Activated T-helper 17 cell treated with anti-CD3 and anti-CD28 coated beads, Interleukin-2, amount 50 U/mL, for 72 hours (primary cell): Measurements from ENCODE around the gene LIN7B. TPM values are rescaled to one million over a fixed set of nuclear protein-coding genes. Genes with fewer than 3 reads are reported as not detected.
"Not testable (repeated sequence)": the region's sequence is repeated elsewhere in the genome, so short reads cannot be mapped to it uniquely, and the experiment has no call there.

ENCODE experiments used
- ATAC-seq: fragments of 150-1000 bp; cut with Tn5 transposase; replicated peaks from 2 replicates; pipeline ENCODE4 v1.10.0; 2021; ENCODE audit warnings: mild to moderate bottlenecking, moderate library complexity
- H3K27ac Mint-ChIP-seq: one replicate; pipeline ENCODE4 v1.8.0; 2022; ENCODE audit warnings: mixed read lengths
- H3K27me3 Mint-ChIP-seq: one replicate; pipeline ENCODE4 v1.8.0; 2022; ENCODE audit warnings: mixed read lengths
- H3K36me3 Mint-ChIP-seq: one replicate; pipeline ENCODE4 v1.8.0; 2022; ENCODE audit warnings: low read depth, mild to moderate bottlenecking, mixed read lengths
- H3K4me1 Mint-ChIP-seq: one replicate; pipeline ENCODE4 v1.8.0; 2022; ENCODE audit warnings: mixed read lengths
- H3K4me3 Mint-ChIP-seq: one replicate; pipeline ENCODE4 v1.8.0; 2022; ENCODE audit warnings: mild to moderate bottlenecking, mixed read lengths
- H3K9me3 Mint-ChIP-seq: one replicate; pipeline ENCODE4 v1.8.0; 2022; ENCODE audit warnings: mixed read lengths
- total RNA-seq, 2 donors: library from RNA; stranded (reverse); gene quantifications; one replicate each; pipeline ENCODE4 v1.2.3, GENCODE V29; 2022

Gene LIN7B
- total RNA-seq, 2 donors from 2014 or later: 4.1 to 4.7 TPM

DNA sequence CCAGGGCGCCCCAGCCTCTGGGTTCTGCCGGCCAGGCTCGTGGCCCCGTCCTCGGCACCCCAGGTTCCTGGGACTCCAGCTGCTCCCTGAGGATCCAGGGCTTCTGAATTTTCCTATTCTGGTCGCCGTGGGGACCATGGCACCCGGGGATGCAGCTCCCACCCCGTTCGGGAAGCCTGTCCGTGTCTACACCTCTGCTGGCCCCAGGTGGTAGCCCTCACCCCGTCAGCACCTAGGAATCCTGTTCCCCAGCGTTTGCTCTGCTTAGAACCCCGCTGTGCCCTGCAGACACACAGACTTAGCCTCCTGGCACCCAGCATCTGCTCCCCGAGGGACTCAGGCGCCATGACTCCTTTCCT is 6.1 kb downstream of the LIN7B start:
- no peak for ATAC-seq
- no peaks in the 10 kb centered on the region for H3K9me3 Mint-ChIP-seq
- H3K27me3 Mint-ChIP-seq: peaks cover 5% of the 10 kb centered on the region
- H3K4me1 Mint-ChIP-seq: peaks cover 16% of the 10 kb centered on the region
- H3K36me3 Mint-ChIP-seq: no peaks in the 10 kb centered on the region
- H3K4me3 Mint-ChIP-seq: peak overlapping the region; percentile 87
- H3K27ac Mint-ChIP-seq: no peak overlapping the region

DNA sequence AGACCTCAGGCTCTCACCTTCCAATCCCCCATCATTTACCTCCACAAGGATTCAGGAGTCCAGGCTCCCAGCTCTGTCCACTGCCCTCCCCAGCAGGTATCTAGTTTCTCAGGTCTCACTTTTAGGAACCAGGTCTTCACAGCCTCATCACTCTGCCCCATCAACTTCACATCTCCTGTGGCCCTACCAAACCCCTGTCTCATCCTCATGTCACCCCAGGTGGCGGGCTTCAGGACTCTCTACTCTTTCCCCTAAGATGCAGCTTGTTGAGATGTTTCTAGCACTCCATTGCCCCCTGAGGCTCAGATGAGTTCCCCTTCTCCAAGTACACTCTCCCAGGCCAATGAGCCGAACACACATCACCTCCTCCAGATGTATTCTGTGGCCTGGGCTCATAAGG is 6.7 kb downstream of the LIN7B start:
- H3K4me1 Mint-ChIP-seq: peaks cover 16% of the 10 kb centered on the region
- H3K9me3 Mint-ChIP-seq: no peaks in the 10 kb centered on the region
- no peak overlapping the region for H3K27ac Mint-ChIP-seq
- no peaks in the 10 kb centered on the region for H3K36me3 Mint-ChIP-seq
- peaks cover 5% of the 10 kb centered on the region for H3K27me3 Mint-ChIP-seq
- H3K4me3 Mint-ChIP-seq: peak overlapping the region; percentile 87
- no peak for ATAC-seq

DNA sequence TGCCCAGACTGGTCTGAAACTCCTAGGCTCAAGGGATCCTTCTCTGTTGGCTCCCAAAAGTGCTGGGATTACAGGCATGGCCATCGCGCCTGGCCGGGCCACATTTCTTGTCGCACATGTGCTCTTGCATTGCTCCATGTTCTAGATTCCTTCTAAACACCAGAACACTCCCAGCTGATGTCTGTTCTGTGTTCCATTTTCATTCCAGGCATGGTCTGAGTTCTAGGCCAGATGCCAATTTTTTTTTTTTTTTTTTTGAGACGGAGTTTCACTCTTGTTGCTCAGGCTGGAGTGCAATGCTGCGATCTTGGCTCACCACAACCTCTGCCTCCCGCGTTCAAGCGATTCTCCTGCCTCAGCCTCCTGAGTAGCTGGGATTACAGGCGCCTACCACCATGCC is 7.7 kb downstream of the LIN7B start:
- not testable (repeated sequence) for H3K27ac Mint-ChIP-seq, H3K4me3 Mint-ChIP-seq, H3K9me3 Mint-ChIP-seq, ATAC-seq, H3K27me3 Mint-ChIP-seq, H3K36me3 Mint-ChIP-seq
- H3K4me1 Mint-ChIP-seq: peaks cover 16% of the 10 kb centered on the region

DNA sequence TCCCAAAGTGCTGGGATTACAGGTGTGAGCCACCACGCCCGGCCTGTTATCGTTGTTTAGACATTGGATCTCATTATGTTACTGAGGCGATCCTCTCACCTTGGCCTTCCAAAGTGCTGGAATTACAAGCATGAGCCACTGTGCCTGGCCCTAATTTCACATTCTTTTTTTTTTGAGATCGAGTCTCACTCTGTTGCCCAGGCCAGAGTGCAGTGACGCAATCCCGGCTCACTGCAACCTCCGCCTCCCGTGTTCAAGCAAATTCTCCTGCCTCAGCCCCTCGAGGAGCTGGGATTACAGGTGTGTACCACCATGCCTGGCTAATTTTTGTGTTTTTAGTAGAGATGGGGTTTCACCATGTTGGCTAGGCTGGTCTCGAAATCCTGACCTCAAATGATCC is 9.1 kb downstream of the LIN7B start:
- ATAC-seq, H3K27me3 Mint-ChIP-seq, H3K27ac Mint-ChIP-seq, H3K4me3 Mint-ChIP-seq, H3K9me3 Mint-ChIP-seq, H3K36me3 Mint-ChIP-seq: not testable (repeated sequence)
- H3K4me1 Mint-ChIP-seq: peaks cover 10% of the 10 kb centered on the region

DNA sequence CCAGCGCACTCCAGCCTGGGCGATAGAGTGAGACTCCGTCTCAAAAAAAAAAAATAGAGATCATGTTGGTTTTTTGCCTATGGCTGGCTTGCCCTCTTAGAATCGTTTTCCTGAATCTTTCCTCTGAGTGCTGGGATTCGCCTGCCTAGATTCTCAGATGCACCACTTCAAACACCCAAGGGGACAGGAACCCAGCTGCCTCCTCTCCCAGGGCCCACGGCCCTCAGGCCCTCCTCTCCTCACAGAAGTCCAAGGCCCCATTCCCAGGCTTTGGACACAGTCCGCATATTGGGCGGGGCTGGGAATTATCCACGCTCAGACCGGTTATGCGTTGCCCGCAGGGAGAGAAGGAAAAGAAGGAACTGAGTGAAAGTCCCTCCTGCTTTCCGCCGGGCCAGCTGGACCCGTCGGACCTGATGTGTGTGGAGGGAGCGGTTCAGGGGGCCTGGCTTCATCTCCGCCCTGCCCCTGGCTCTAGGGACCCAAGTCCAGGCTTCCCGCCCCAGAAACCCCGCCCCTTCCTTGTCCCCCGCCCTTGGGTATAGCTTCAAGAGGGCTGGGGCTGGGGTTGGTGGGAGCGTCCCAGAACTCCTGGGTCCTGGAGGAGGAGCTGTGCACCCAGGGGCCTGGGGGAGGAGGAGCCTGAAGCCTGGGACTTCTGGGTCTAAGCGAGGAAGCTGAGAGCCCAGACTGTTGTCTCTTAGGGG is 11.0 kb downstream of the LIN7B start:
- no peak for ATAC-seq
- Mint-ChIP-seq H3K4me3 (no peak overlapping the region), H3K27ac (no peak overlapping the region), H3K36me3 (no peaks in the 10 kb centered on the region), H3K9me3 (no peaks in the 10 kb centered on the region), H3K27me3 (peaks cover 5% of the 10 kb centered on the region), H3K4me1 (peaks cover 15% of the 10 kb centered on the region)

DNA sequence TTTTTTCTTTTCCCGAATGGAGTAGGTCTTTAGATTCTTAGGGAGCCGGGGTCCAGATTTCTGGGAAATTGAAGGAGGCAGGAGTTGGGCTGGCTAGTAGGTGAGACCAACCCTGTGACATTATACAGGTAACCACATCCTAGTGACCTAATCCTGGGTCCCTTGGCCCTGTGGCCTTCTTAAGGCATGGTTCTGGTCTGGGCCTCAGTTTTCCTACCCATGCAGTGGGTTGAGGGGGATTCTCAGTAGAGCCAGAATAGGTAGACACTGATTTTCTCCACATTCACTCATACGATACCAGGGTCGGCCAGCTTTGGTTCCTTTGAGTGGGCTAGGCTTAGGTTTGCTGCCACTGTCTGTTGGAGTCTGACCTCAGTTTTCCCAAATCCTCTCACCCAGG is 12.4 kb downstream of the LIN7B start:
- peaks cover 7% of the 10 kb centered on the region for H3K4me1 Mint-ChIP-seq
- H3K4me3 Mint-ChIP-seq: peak overlapping the region; percentile 25
- no peak for ATAC-seq
- H3K36me3 Mint-ChIP-seq: no peaks in the 10 kb centered on the region
- H3K27ac Mint-ChIP-seq: no peak overlapping the region
- no peaks in the 10 kb centered on the region for H3K27me3 Mint-ChIP-seq
- H3K9me3 Mint-ChIP-seq: no peaks in the 10 kb centered on the region

DNA sequence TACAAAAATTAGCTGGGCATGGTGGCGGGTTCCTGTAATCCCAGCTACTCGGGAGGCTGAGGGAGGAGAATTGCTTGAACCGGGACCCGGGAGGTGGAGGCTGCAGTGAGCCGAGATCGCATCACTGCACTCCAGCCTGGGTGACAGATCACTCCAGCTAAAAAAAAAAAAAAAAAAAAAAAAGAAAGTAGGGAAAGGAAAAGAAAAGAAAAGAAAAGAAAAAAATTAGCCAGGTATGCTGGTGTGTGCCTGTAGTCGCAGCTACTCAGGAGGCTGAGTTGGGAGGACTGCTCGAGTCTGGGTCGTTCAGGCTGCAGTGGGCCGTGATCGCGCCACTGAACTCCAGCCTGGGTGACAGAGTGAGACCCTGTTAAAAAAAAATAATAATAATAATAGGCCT is 13.1 kb downstream of the LIN7B start:
- not testable (repeated sequence) for H3K27ac Mint-ChIP-seq, H3K9me3 Mint-ChIP-seq
- peak overlapping the region; percentile 74 for H3K4me3 Mint-ChIP-seq

DNA sequence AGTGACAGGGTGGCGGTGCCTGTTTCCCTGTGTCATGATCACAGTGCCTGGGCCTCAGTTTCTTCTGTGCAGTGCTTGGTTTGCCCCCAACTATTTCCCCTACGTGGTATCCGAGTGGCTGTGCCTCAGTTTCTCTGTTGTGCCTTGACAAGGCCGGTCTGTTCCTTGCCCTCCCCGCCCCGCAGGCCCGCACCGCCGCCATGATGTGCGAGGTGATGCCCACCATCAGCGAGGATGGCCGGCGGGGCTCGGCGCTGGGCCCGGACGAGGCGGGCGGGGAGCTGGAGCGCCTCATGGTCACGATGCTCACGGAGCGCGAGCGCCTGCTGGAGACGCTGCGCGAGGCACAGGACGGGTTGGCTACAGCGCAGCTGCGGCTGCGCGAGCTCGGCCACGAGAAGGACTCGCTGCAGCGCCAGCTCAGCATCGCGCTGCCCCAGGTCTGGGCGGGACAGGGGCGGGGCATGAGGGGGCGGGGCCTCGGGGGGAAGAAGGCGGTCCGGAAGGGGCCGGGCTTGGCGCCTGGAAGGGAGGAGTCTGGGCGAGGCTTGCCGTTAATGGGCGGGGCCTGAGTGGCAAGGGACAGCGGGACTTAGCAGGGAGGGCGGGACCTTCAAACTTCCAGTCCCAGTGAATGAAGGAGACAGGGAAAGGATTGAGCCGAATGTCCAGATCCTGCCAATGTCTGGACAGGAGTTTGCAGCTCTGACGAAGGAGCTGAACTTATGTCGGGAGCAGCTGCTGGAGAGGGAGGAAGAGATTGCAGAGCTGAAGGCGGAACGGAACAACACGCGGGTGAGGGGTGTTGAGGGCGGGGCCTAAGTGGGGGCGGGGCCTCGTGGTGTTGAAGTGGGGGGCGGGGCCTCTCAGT is 13.7 kb downstream of the LIN7B start:
- peak; percentile 95 for ATAC-seq
- H3K4me1 Mint-ChIP-seq: peaks cover 7% of the 10 kb centered on the region
- no peaks in the 10 kb centered on the region for H3K36me3 Mint-ChIP-seq
- H3K27me3 Mint-ChIP-seq: no peaks in the 10 kb centered on the region
- H3K27ac Mint-ChIP-seq: no peak overlapping the region
- H3K4me3 Mint-ChIP-seq: peak overlapping the region; percentile 74
- no peaks in the 10 kb centered on the region for H3K9me3 Mint-ChIP-seq

More for the DNA sequence above, 13.1 kb downstream of the LIN7B start:
- not testable (repeated sequence) for H3K36me3 Mint-ChIP-seq, H3K27me3 Mint-ChIP-seq, ATAC-seq, H3K4me1 Mint-ChIP-seq

DNA sequence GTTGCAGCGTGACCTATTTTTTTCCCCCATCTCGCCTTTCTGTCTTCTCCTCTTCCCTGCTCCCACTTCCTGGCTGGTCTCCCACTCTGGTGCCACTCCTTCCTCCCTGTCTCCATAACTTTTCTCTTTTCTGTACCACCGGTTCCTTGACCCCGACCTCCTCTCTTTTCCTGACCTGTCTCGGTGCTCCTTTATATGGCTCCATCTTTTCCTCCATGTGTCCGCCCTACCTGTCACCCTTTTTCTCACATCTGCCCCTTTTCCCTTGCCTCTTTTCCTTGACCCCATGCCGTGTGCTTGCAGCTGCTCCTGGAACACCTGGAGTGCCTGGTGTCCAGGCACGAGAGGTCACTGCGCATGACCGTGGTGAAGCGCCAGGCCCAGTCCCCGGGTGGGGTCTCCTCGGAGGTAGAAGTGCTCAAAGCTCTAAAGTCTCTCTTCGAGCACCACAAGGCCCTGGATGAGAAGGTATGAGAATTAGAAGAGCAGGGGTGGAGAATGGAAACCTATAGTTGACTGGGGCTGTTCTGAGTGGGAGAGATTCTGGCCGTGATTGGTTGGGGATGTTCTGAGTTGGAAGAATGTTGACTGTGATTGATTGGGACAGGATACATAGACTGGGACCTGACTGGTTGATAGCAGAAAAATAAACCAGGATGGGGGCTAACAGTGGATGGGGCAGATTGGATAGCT is 14.5 kb downstream of the LIN7B start:
- Mint-ChIP-seq H3K27ac (no peak overlapping the region), H3K9me3 (no peaks in the 10 kb centered on the region), H3K36me3 (no peaks in the 10 kb centered on the region), H3K27me3 (no peaks in the 10 kb centered on the region), H3K4me1 (peaks cover 7% of the 10 kb centered on the region), H3K4me3 (peak overlapping the region; percentile 74)
- no peak for ATAC-seq

DNA sequence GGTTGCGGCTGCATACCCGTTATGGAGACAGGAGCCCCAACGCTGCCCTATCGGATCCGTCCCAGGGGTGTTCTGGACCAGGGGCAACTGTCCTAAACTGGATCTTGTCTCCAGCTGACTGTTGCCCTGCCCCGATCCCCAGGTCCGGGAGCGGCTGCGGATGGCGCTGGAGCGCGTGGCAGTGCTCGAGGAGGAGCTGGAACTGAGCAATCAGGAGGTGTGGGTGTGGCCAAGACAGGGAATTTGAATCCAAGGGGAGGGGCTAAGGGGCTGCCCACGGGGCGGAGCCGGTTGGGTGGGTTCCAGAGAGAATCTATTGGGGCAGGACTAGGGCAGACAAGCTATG is 15.0 kb downstream of the LIN7B start:
- Mint-ChIP-seq H3K9me3 (no peaks in the 10 kb centered on the region), H3K36me3 (no peaks in the 10 kb centered on the region), H3K27me3 (no peaks in the 10 kb centered on the region), H3K4me3 (peak overlapping the region; percentile 74), H3K4me1 (peaks cover 7% of the 10 kb centered on the region), H3K27ac (no peak overlapping the region)
- ATAC-seq: no peak

DNA sequence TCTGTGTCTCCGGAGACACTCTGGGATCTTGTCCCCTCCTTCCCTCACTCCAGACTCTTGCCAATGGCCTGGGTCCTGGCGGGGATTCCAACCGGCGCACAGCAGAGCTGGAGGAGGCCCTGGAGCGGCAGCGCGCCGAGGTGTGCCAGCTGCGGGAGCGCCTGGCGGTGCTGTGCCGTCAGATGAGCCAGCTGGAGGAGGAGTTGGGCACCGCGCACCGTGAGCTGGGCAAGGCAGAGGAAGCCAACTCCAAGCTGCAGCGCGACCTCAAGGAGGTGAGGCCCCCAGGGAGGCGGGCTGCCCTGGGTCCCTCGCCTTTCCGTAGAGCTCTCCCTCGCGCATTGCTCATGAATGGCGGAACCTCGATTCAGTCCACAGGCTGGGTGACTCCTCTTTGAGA is 16.2 kb downstream of the LIN7B start:
- H3K4me1 Mint-ChIP-seq: peaks cover 7% of the 10 kb centered on the region
- H3K9me3 Mint-ChIP-seq: no peaks in the 10 kb centered on the region
- H3K36me3 Mint-ChIP-seq: no peaks in the 10 kb centered on the region
- H3K27ac Mint-ChIP-seq: no peak overlapping the region
- no peak overlapping the region for H3K4me3 Mint-ChIP-seq
- no peak for ATAC-seq
- no peaks in the 10 kb centered on the region for H3K27me3 Mint-ChIP-seq

DNA sequence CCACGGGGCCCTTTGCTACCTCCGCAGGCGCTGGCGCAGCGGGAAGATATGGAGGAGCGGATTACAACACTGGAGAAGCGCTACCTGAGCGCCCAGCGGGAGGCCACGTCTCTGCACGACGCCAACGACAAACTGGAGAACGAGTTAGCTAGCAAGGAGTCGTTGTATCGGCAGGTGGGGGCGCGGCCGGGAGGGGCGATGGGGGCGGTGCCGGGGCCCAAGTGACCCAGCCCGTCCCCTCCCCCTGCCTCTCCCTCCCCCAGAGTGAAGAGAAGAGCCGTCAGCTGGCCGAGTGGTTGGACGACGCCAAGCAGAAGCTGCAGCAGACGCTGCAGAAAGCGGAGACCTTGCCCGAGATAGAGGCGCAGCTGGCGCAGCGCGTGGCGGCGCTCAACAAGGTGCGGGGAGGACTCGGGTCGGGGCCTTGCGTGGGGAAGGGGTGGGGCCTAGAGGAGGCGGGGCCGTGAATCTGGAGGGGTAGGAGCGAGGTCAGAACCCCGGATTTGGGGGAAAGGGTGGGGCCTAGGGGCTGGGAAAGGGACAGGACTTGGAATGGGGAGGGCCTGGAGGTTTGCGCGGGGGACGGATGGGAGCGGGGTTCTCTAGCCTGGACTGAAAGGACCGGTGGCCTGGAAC is 18.9 kb downstream of the LIN7B start:
- no peaks in the 10 kb centered on the region for H3K36me3 Mint-ChIP-seq
- ATAC-seq: peak; percentile 28
- peak overlapping the region; percentile 64 for H3K4me3 Mint-ChIP-seq
- peaks cover 7% of the 10 kb centered on the region for H3K4me1 Mint-ChIP-seq
- no peaks in the 10 kb centered on the region for H3K9me3 Mint-ChIP-seq
- H3K27ac Mint-ChIP-seq: peak overlapping the region; percentile 38
- H3K27me3 Mint-ChIP-seq: no peaks in the 10 kb centered on the region

DNA sequence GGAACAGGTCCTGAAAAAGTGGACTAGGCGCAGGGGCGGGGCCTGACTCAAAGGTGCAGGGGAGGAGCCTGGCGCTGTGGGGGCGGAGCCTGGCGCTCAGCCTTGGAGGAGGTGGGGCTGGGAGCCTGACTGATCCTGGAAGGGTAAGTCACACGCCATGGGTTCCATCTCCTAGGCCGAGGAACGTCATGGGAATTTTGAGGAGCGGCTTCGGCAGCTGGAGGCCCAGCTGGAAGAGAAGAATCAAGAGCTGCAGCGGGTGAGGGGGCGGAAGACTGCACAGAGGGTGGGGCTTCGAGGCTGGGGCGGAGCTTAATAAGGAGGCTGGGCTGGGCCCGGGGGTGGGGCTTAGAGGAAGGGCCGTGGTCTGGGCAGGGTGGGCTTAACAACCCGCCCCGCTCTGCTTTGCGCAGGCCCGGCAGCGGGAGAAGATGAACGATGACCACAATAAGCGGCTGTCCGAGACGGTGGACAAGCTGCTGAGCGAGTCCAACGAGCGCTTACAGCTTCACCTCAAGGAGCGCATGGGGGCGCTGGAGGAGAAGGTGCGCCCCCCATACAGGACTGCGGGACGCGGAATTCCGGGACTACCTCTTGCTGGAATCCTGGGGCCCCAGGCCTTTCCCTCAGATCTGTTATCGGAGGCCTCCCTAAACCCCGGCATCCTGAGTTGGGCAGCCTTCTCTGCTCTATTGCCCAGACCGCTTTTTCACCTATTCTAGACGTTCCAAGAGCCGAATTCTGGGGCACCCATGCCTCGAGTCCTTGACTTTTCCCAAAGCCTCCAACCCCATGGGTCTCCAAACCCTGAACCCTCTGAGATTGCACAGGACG is 19.7 kb downstream of the LIN7B start:
- peak overlapping the region; percentile 38 for H3K27ac Mint-ChIP-seq

DNA sequence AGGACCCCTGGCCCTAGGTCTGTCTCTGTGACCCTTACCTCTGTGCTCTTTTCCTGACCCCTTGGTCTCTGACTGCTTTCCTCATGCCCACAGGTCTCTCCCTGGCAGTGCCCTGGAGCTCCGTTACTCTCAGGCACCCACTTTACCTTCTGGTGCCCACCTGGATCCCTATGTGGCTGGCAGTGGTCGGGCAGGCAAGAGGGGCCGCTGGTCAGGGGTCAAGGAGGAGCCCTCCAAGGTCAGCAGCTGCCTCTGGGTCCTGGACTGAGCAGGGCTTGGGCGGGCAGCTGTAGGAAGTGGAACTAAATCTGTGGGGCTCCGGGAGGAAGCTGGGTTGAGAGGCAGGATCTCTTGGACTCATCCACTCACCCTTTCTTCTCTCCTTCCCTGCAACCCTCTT is 21.5 kb downstream of the LIN7B start:
- ATAC-seq: no peak
- no peak overlapping the region for H3K27ac Mint-ChIP-seq
- no peaks in the 10 kb centered on the region for H3K27me3 Mint-ChIP-seq
- H3K9me3 Mint-ChIP-seq: no peaks in the 10 kb centered on the region
- no peaks in the 10 kb centered on the region for H3K4me1 Mint-ChIP-seq
- H3K4me3 Mint-ChIP-seq: no peak overlapping the region
- no peaks in the 10 kb centered on the region for H3K36me3 Mint-ChIP-seq

More for the DNA sequence above, 19.7 kb downstream of the LIN7B start:
- H3K27me3 Mint-ChIP-seq: no peaks in the 10 kb centered on the region
- H3K9me3 Mint-ChIP-seq: no peaks in the 10 kb centered on the region
- ATAC-seq: peak; percentile 81
- no peaks in the 10 kb centered on the region for H3K36me3 Mint-ChIP-seq
- H3K4me3 Mint-ChIP-seq: peak overlapping the region; percentile 64
- peaks cover 3% of the 10 kb centered on the region for H3K4me1 Mint-ChIP-seq
